Measurements from ENCODE around the gene SLC26A6. TPM values are rescaled to one million over a fixed set of nuclear protein-coding genes. Genes with fewer than 3 reads are reported as not detected.

The SLC26A6 gene
- polyA plus RNA-seq, 1 of the 3 experiments (the other 2 are of a cell fraction), result 31.9 TPM

GRCh38 chr3:48593337-48593736, 41.9 kb downstream of the SLC26A6 start:
- ChIA-PET POLR2A (no interaction called here), CTCF (interaction anchor here (1.1 kb wide), 1 partner anchor 35 kb away, joined by 4 read pairs; no protein-coding TSS in a partner anchor)
- H3K27me3 ChIP-seq (ENCODE audit: insufficient read depth), result no peaks in the 10 kb centered on the region
- WGBS (ENCODE audit: low lambda C conversion rate), result 89% methylated on average over 5 of the region's 9 CpGs
- H3F3A ChIP-seq (replicated peaks; ENCODE audit: insufficient read depth), result peaks cover 26% of the 10 kb centered on the region
- H3K9me3 ChIP-seq, result no peaks in the 10 kb centered on the region
- no peak overlapping the region for H3K9ac ChIP-seq
- H3K4me2 ChIP-seq, result 0 out of 2 replicates have a peak overlapping the region, but pooled peaks have one; percentile 82
- H3K4me3 ChIP-seq (ENCODE audit: low read depth in 2 of 2, low read length in 1 of 2), result no peak overlapping the region; a peak in 1 of 4 replicates
- H3K9me2 ChIP-seq, result no peaks in the 10 kb centered on the region
- H3K36me3 ChIP-seq (replicated peaks in 1 of 2; ENCODE audit: control insufficient read depth in 1 of 2, insufficient read depth in 2 of 2, low read length in 1 of 2), result no peaks in the 10 kb centered on the region
- TF ChIP-seq TAF1 (IDR thresholded peaks at IDR 0.05; ENCODE audit: borderline replicate concordance, low read depth, low read length) (no peak), EZH2phosphoT487 (IDR thresholded peaks at IDR 0.05; ENCODE audit: borderline replicate concordance, low read depth) (no peak), IRF3 (IDR thresholded peaks at IDR 0.05; ENCODE audit: low read depth, low read length) (no peak), YY1 (IDR thresholded peaks at IDR 0.05; ENCODE audit: low read depth) (no peak), JUND (IDR thresholded peaks at IDR 0.05) (no peak), GATA2 (CRISPR knock-in tag; IDR thresholded peaks at IDR 0.05) (no peak), MEF2A (IDR thresholded peaks at IDR 0.05; ENCODE audit: borderline replicate concordance, low read depth) (no peak), USF1 (IDR thresholded peaks at IDR 0.05; ENCODE audit: borderline replicate concordance, low read depth) (no peak), REST (IDR thresholded peaks at IDR 0.05; ENCODE audit: low read depth, low read length) (no peak), FOXM1 (IDR thresholded peaks at IDR 0.05; ENCODE audit: low read depth) (no peak), ELF1 (IDR thresholded peaks at IDR 0.05) (no peak), RXRA (IDR thresholded peaks at IDR 0.05; ENCODE audit: borderline replicate concordance, low read depth) (no peak), FOSL2 (IDR thresholded peaks at IDR 0.05; ENCODE audit: borderline replicate concordance, low read depth) (no peak), RFX5 (IDR thresholded peaks at IDR 0.05; ENCODE audit: low read length) (no peak), POLR2AphosphoS5 (IDR thresholded peaks at IDR 0.05; ENCODE audit: low read depth, low read length) (no peak), CTCF (IDR thresholded peaks at IDR 0.05) (no peak), TEAD4 (IDR thresholded peaks at IDR 0.05; ENCODE audit: borderline replicate concordance, insufficient read depth) (no peak), SMC3 (IDR thresholded peaks at IDR 0.05; ENCODE audit: low read depth, low read length) (no peak), TCF12 (IDR thresholded peaks at IDR 0.05) (no peak), NRF1 (IDR thresholded peaks at IDR 0.05; ENCODE audit: low read depth, low read length) (no peak)
- no peaks in the 10 kb centered on the region for H4K20me1 ChIP-seq (ENCODE audit: insufficient read depth)
- peaks cover 5% of the 10 kb centered on the region; the same call in 1 of the 2 replicates for H3K79me2 ChIP-seq (ENCODE audit: insufficient read depth)
- DNase-seq, result no peak
- H3K27ac ChIP-seq (ENCODE audit: low read depth in 2 of 2, low read length in 1 of 2), result no peak overlapping the region
- H2AFZ ChIP-seq (ENCODE audit: low read depth), result no peak overlapping the region
- H3K4me1 ChIP-seq (ENCODE audit: control insufficient read depth in 1 of 2, insufficient read depth in 2 of 2, low read depth in 1 of 2, low read length in 1 of 2), result peaks cover 18 to 21% of the 10 kb centered on the region in 2 experiments; a peak in 3 of 4 replicates

All from SK-N-SH (cell line).